IMR-90 (cell line): ENCODE measurements around the gene ZDHHC4. TPM values are rescaled to one million over a fixed set of nuclear protein-coding genes. Genes with fewer than 3 reads are reported as not detected.

Experiments used
- ATAC-seq: fragments of 200-7000 bp; cut with Tn5 transposase; 2 replicates; pipeline ENCODE4 v1.9.1; 2020; ENCODE audit warnings: low read depth, mild to moderate bottlenecking, moderate library complexity
- BruUV-seq: library from RNA; stranded (reverse); fragments of 400-500 nt; replicated peaks from 2 replicates; lab custom pipeline; 2021; lab: Mats Ljungman, UMichigan
- CTCF ChIA-PET: fragments of 300-600 bp; formaldehyde crosslinking; extraction: SDS; loops from one replicate; lab custom pipeline; 2021; ENCODE audit warnings: antibody characterized with exemption; lab: Yijun Ruan, JAX
- POLR2A ChIA-PET: fragments of 300-600 bp; sonication (Branson Sonifier 250); formaldehyde crosslinking; loops from one replicate; lab custom pipeline; 2022; ENCODE audit warnings: antibody characterized with exemption; ENCODE audit not compliant: unreplicated experiment; lab: Charles Lee
- DNase-seq: peaks from one replicate; pipeline ENCODE4 v3.0.0; 2013
- H2AFZ ChIP-seq: replicated peaks from 2 replicates; pipeline ENCODE3; 2013; ENCODE audit warnings: low read length, mild to moderate bottlenecking; ENCODE audit not compliant: poor library complexity
- H2AK5ac ChIP-seq: 2 replicates; pipeline ENCODE4 v1.6.1; 2013; ENCODE audit warnings: low read depth, low read length, inconsistent platforms
- H2AK9ac ChIP-seq: replicated peaks from 2 replicates; pipeline ENCODE3; 2013; ENCODE audit warnings: mild to moderate bottlenecking, low read depth, low read length, moderate library complexity; ENCODE audit not compliant: poor library complexity
- H2BK120ac ChIP-seq: 2 replicates; pipeline ENCODE4 v1.6.1; 2013; ENCODE audit warnings: low read depth, low read length, inconsistent platforms
- H2BK15ac ChIP-seq: 3 replicates; pipeline ENCODE4 v1.6.1; 2013; ENCODE audit warnings: low read depth, low read length, inconsistent platforms
- H2BK20ac ChIP-seq: 2 replicates; pipeline ENCODE4 v1.6.1; 2013; ENCODE audit warnings: low read depth, mild to moderate bottlenecking, inconsistent platforms, low read length, moderate library complexity
- H2BK5ac ChIP-seq: 2 replicates; pipeline ENCODE4 v1.6.1; 2013; ENCODE audit warnings: mild to moderate bottlenecking, low read depth, low read length, inconsistent platforms; ENCODE audit not compliant: poor library complexity, severe bottlenecking
- H3K14ac ChIP-seq: replicated peaks from 2 replicates; pipeline ENCODE4 v1.6.1; 2013; ENCODE audit warnings: low read depth, low read length, inconsistent platforms
- H3K18ac ChIP-seq: 2 replicates; pipeline ENCODE4 v1.6.1; 2013; ENCODE audit warnings: low read depth, low read length, control low read depth
- H3K23ac ChIP-seq: 2 replicates; pipeline ENCODE4 v1.6.1; 2013; ENCODE audit warnings: low read depth, low read length, inconsistent platforms
- H3K27ac ChIP-seq: 2 replicates; pipeline ENCODE4 v1.5.1; 2013; ENCODE audit warnings: mild to moderate bottlenecking, control low read depth, low read length; ENCODE audit not compliant: insufficient read depth
- H3K27me3 ChIP-seq: 2 replicates; pipeline ENCODE4 v1.6.1; 2013; ENCODE audit warnings: low read length; ENCODE audit not compliant: control insufficient read depth, insufficient read depth
- H3K36me3 ChIP-seq: 2 replicates; pipeline ENCODE4 v1.6.1; 2013; ENCODE audit warnings: low read length, mixed read lengths; ENCODE audit not compliant: control insufficient read depth, insufficient read depth
- H3K4ac ChIP-seq: 2 replicates; pipeline ENCODE4 v1.6.1; 2013; ENCODE audit warnings: low read depth, low read length, inconsistent platforms
- H3K4me1 ChIP-seq: 2 replicates; pipeline ENCODE4 v1.6.1; 2013; ENCODE audit warnings: low read length, mixed read lengths; ENCODE audit not compliant: control insufficient read depth, insufficient read depth
- H3K4me2 ChIP-seq: 2 replicates; pipeline ENCODE4 v1.6.1; 2013; ENCODE audit warnings: low read depth, mild to moderate bottlenecking, control low read depth, low read length, moderate library complexity
- H3K4me3 ChIP-seq: 2 replicates; pipeline ENCODE4 v1.5.1; 2013; ENCODE audit warnings: low read depth, mild to moderate bottlenecking, control low read depth, low read length, moderate library complexity; ENCODE audit not compliant: insufficient read depth
- H3K56ac ChIP-seq: 2 replicates; pipeline ENCODE4 v1.6.1; 2013; ENCODE audit warnings: low read length, inconsistent platforms; ENCODE audit not compliant: insufficient read depth; ENCODE audit errors: extremely low read depth
- H3K79me1 ChIP-seq, 2 experiments: 2 replicates each; pipeline ENCODE4 v1.6.1; 2013; ENCODE audit warnings: low read length in 2 of 2, inconsistent platforms in 1 of 2, low read depth in 1 of 2
- H3K9ac ChIP-seq: 2 replicates; pipeline ENCODE4 v1.6.1; 2013; ENCODE audit warnings: low read depth, low read length, control low read depth
- H3K9me1 ChIP-seq: 2 replicates; pipeline ENCODE4 v1.6.1; 2013; ENCODE audit warnings: low read length, inconsistent platforms; ENCODE audit not compliant: insufficient read depth
- H3K9me3 ChIP-seq: 2 replicates; pipeline ENCODE4 v1.6.1; 2013; ENCODE audit warnings: low read length; ENCODE audit not compliant: control insufficient read depth, insufficient read depth
- H4K20me1 ChIP-seq: 2 replicates; pipeline ENCODE4 v1.6.1; 2013; ENCODE audit warnings: low read length, inconsistent platforms; ENCODE audit not compliant: insufficient read depth
- H4K5ac ChIP-seq: 2 replicates; pipeline ENCODE4 v1.6.1; 2013; ENCODE audit warnings: mild to moderate bottlenecking, low read depth, low read length, control low read depth
- H4K8ac ChIP-seq, 2 experiments: 2 replicates each; pipeline ENCODE4 v1.6.1; 2013; ENCODE audit warnings: low read depth in 2 of 2, low read length in 2 of 2, control low read depth in 1 of 2, inconsistent platforms in 1 of 2
- H4K91ac ChIP-seq: 2 replicates; pipeline ENCODE4 v1.6.1; 2013; ENCODE audit warnings: low read depth, low read length, inconsistent platforms; ENCODE audit not compliant: insufficient read depth
- FOS ChIP-seq: fragments of 150-350 bp; IDR thresholded peaks from 2 replicates; pipeline ENCODE4 v1.6.1; 2016; ENCODE audit warnings: low read depth, low read length
- NFE2L2 ChIP-seq: fragments of 150-350 bp; IDR thresholded peaks from 2 replicates; pipeline ENCODE4 v1.6.1; 2016; ENCODE audit warnings: low read depth, mild to moderate bottlenecking, low read length
- RAD21 ChIP-seq: IDR thresholded peaks from 2 replicates; pipeline ENCODE4 v1.6.1; 2012; ENCODE audit warnings: low read length, improper control_type of control experiment
- WGBS, 2 experiments: methylation state at CpG; one replicate each; pipeline versions ENCODE4 v1.1.5 to v1.1.7; 2013; ENCODE audit warnings: missing lambda C conversion rate in 2 of 2; ENCODE audit not compliant: insufficient read length in 1 of 2; ENCODE audit errors: extremely low coverage in 2 of 2; 5-methylcytosine and 5-hydroxymethylcytosine counted together
- dilution Hi-C: fragments of 300-500 bp; cut with HindIII; formaldehyde crosslinking; loops from one replicate; pipeline ENCODE4 v1.14.3; 2018; ENCODE audit warnings: low sequenced_read_pairs; ENCODE audit not compliant: unreplicated experiment
- in situ Hi-C: fragments of 300-500 bp; cut with MboI; formaldehyde crosslinking; loops from 3 replicates; pipeline ENCODE4 v1.14.3; 2019; ENCODE audit warnings: low sequenced_read_pairs, inconsistent platforms, mixed read lengths
- intact Hi-C: fragments of 100-400 bp; cut with micrococcal nuclease; formaldehyde crosslinking; loops from 2 replicates; pipeline ENCODE4 v1.10.0; 2022
- polyA plus RNA-seq, 3 experiments: library from polyadenylated mRNA; depleted of rRNA; stranded (reverse); fragments of >200 nt; gene quantifications; 2 replicates each; pipeline ENCODE4 v1.2.3, GENCODE V29; 2012; ENCODE audit warnings: low replicate concordance in 1 of 3
- total RNA-seq: library from RNA; depleted of rRNA; stranded (reverse); fragments of >200 nt; gene quantifications from 2 replicates; pipeline ENCODE4 v1.2.3, GENCODE V29; 2012

Gene ZDHHC4
- total and polyA plus RNA-seq, 2 of the 4 experiments (the other 2 are of a cell fraction), result 43.9 to 58.3 TPM

GRCh38 chr7:6553448-6554044, 23.7 kb upstream of the ZDHHC4 start:
- H4K91ac ChIP-seq, result no peak overlapping the region
- intact Hi-C loops, result no loop called here
- WGBS, 2 experiments, result 82% methylated on average over 4 of the region's 7 CpGs; no CpG with 5 or more reads in 1 of the 2 experiments
- BruUV-seq, result no TSS peak
- dilution Hi-C loops, result no loop called here
- no peak overlapping the region for H4K5ac ChIP-seq
- H3K9me1 ChIP-seq, result no peaks in the 10 kb centered on the region
- no peak overlapping the region for H3K56ac ChIP-seq
- H3K23ac ChIP-seq, result no peak overlapping the region
- no peak overlapping the region for H3K4ac ChIP-seq
- TF ChIP-seq FOS, result no peak
- TF ChIP-seq RAD21, result no peak
- TF ChIP-seq NFE2L2, result no peak
- H3K4me1 ChIP-seq, result no peaks in the 10 kb centered on the region
- no peak overlapping the region for H3K27ac ChIP-seq
- no peaks in the 10 kb centered on the region for H3K36me3 ChIP-seq
- H4K20me1 ChIP-seq, result no peaks in the 10 kb centered on the region
- DNase-seq, result no peak
- no peak overlapping the region for H2BK5ac ChIP-seq
- peaks cover 4% of the 10 kb centered on the region; the same call in 1 of the 2 replicates for H3K27me3 ChIP-seq
- H2AFZ ChIP-seq, result no peak overlapping the region
- no peak overlapping the region for H2BK20ac ChIP-seq
- ChIA-PET POLR2A (interaction anchor here (0.7 kb wide), 1 partner anchor 9 kb away, joined by 19 read pairs; no protein-coding TSS in a partner anchor), CTCF (no interaction called here)
- no peak overlapping the region for H2AK9ac ChIP-seq
- no peak overlapping the region for H2BK120ac ChIP-seq
- H2AK5ac ChIP-seq, result no peak overlapping the region
- H3K4me2 ChIP-seq, result no peak overlapping the region
- no peaks in the 10 kb centered on the region for H3K9me3 ChIP-seq
- no peak overlapping the region for H3K9ac ChIP-seq
- in situ Hi-C loops, result no loop called here
- no peak overlapping the region for H3K14ac ChIP-seq
- ATAC-seq, result no peak
- no peak overlapping the region for H3K18ac ChIP-seq
- H4K8ac ChIP-seq, result no peak overlapping the region
- H2BK15ac ChIP-seq, result no peak overlapping the region
- no peak overlapping the region for H3K4me3 ChIP-seq
- no peaks in the 10 kb centered on the region for H3K79me1 ChIP-seq
